ENCODE measurements around the gene IGF1R.

The IGF1R gene

DNA sequence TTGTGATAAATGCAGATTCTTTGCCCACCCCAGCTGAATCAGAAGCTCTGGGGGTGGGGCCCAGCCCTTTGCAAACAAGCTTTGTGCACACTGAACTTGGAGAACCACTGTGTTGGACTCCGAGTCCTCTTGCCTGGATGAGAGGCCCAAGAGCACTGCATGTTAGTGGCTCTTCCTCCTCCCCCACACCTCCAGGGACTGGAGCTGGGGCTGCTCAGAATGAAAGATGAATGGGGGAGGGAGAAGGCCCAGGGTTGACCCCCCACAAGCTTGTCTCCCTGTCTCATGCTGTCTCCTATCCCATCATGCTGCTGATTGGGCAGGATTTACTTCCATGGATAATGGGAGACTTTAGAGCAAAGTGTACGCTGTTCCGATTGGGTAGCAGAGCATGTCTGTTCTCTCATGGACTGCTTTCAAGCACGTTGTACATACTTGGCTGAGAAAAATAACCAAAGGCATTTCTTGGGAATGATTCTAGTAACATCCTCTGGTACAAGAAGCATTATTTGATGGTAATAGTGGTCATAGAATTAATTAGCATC, 259.7 kb downstream of the IGF1R start:
- peaks cover 24 to 25% of the 10 kb centered on the region in 2 donors for H3K36me3 ChIP-seq (ENCODE audit: control insufficient read depth in 2 of 2, insufficient read depth in 2 of 2, low read length in 2 of 2)
- H3K4me3 ChIP-seq (ENCODE audit: low read length in 2 of 2) = no peak overlapping the region
- no peak overlapping the region for H3K27ac ChIP-seq (ENCODE audit: low read depth in 2 of 2, low read length in 2 of 2)
- peaks cover 0 to 5% of the 10 kb centered on the region in 2 donors for H3K4me1 ChIP-seq (ENCODE audit: control insufficient read depth in 2 of 2, insufficient read depth in 2 of 2, low read length in 2 of 2)
- no peak overlapping the region for H3K9ac ChIP-seq (ENCODE audit: low read depth in 1 of 2, low read length in 2 of 2)
- H3K27me3 ChIP-seq (ENCODE audit: control insufficient read depth in 2 of 2, insufficient read depth in 2 of 2, low read length in 2 of 2) = no peaks in the 10 kb centered on the region
- no peaks in the 10 kb centered on the region for H3K9me3 ChIP-seq (ENCODE audit: control insufficient read depth in 2 of 2, low read length in 2 of 2)

DNA sequence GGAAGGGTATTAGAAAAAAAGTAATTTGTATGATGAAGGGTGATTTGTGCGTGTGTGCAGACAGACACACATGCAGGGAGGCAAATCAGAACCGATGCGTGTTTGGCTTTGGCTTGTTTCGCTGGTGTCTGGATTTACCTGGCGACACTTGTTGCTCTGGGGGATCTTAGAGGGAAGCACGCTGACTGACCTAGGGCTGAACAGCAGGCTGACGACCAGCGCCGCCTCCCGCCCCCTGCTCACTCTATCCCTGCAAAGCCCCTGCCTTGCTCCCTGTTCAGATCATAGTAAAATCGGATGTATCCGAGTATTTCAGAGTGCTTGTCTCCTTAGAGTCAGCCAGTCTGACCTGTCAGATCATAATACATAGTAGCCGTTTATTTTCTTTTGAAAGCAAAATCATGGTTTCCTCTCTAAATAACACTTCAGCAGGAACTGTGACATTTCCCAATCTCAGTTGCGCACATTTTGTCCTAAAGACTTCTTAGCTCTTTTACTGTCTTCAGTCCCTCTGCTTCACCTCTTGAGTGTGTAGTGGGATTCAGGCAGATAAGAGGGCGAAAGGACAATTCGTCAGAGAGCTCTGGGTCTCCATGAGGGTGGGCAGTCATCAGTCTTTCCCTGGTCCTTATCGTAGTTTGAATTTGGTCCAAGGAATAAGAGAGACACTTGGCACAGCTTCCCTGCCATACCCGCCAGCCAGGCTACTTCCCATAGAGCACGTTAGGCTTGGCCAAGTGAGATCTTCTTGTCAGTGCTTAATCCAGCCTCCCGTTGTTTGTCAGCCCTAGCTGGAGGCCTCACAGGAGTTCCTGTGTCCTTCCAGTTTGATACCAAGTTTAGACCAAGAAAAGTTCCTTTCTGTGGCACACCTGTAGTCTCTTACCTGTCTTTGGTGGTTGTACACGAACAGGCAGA, 261.9 kb downstream of the IGF1R start:
- H3K27ac ChIP-seq (ENCODE audit: low read depth in 2 of 2, low read length in 2 of 2) = no peak overlapping the region
- H3K9me3 ChIP-seq (ENCODE audit: control insufficient read depth in 2 of 2, low read length in 2 of 2) = no peaks in the 10 kb centered on the region
- H3K4me1 ChIP-seq (ENCODE audit: control insufficient read depth in 2 of 2, insufficient read depth in 2 of 2, low read length in 2 of 2) = peaks cover 7% of the 10 kb centered on the region in 2 donors
- H3K4me3 ChIP-seq (ENCODE audit: low read length in 2 of 2) = no peak overlapping the region
- peaks cover 28 to 31% of the 10 kb centered on the region in 2 donors for H3K36me3 ChIP-seq (ENCODE audit: control insufficient read depth in 2 of 2, insufficient read depth in 2 of 2, low read length in 2 of 2)
- H3K9ac ChIP-seq (ENCODE audit: low read depth in 1 of 2, low read length in 2 of 2) = no peak overlapping the region
- no peaks in the 10 kb centered on the region for H3K27me3 ChIP-seq (ENCODE audit: control insufficient read depth in 2 of 2, insufficient read depth in 2 of 2, low read length in 2 of 2)

GRCh38 chr15:98914626-98915025, 266.3 kb downstream of the IGF1R start:
- no peaks in the 10 kb centered on the region for H3K9me3 ChIP-seq (ENCODE audit: control insufficient read depth in 2 of 2, low read length in 2 of 2)
- H3K4me1 ChIP-seq (ENCODE audit: control insufficient read depth in 2 of 2, insufficient read depth in 2 of 2, low read length in 2 of 2) = peaks cover 5 to 15% of the 10 kb centered on the region in 2 donors
- H3K27me3 ChIP-seq (ENCODE audit: control insufficient read depth in 2 of 2, insufficient read depth in 2 of 2, low read length in 2 of 2) = no peaks in the 10 kb centered on the region
- peaks cover 39 to 41% of the 10 kb centered on the region in 2 donors for H3K36me3 ChIP-seq (ENCODE audit: control insufficient read depth in 2 of 2, insufficient read depth in 2 of 2, low read length in 2 of 2)
- no peak overlapping the region for H3K27ac ChIP-seq (ENCODE audit: low read depth in 2 of 2, low read length in 2 of 2)
- H3K4me3 ChIP-seq (ENCODE audit: low read length in 2 of 2) = no peak overlapping the region
- no peak overlapping the region for H3K9ac ChIP-seq (ENCODE audit: low read depth in 1 of 2, low read length in 2 of 2)

DNA sequence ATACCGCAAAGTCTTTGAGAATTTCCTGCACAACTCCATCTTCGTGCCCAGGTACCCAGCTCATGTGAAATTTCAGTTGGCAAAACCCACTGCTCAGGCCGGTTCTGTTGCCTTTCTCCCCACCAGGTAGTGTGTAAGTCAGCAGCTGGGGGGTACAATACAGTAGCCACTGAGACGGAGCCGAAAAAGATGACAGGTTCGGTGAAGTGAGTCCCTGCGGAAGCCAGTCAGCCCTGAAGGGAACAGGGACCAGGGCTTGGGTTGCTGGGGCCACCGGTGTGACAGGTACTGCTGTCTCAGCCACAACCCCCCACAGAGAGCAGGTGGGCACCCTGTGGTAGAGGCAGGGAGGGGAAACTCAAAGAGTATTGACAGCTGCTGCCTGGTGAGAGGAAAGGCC, 268.5 kb downstream of the IGF1R start:
- H3K4me3 ChIP-seq (ENCODE audit: low read length in 2 of 2) = no peak overlapping the region
- H3K27ac ChIP-seq (ENCODE audit: low read depth in 2 of 2, low read length in 2 of 2) = no peak overlapping the region
- no peaks in the 10 kb centered on the region for H3K9me3 ChIP-seq (ENCODE audit: control insufficient read depth in 2 of 2, low read length in 2 of 2)
- peaks cover 25 to 33% of the 10 kb centered on the region in 2 donors for H3K36me3 ChIP-seq (ENCODE audit: control insufficient read depth in 2 of 2, insufficient read depth in 2 of 2, low read length in 2 of 2)
- H3K4me1 ChIP-seq (ENCODE audit: control insufficient read depth in 2 of 2, insufficient read depth in 2 of 2, low read length in 2 of 2) = peaks cover 5 to 15% of the 10 kb centered on the region in 2 donors
- H3K27me3 ChIP-seq (ENCODE audit: control insufficient read depth in 2 of 2, insufficient read depth in 2 of 2, low read length in 2 of 2) = no peaks in the 10 kb centered on the region
- no peak overlapping the region for H3K9ac ChIP-seq (ENCODE audit: low read depth in 1 of 2, low read length in 2 of 2)

GRCh38 chr15:98917417-98917816, 269.1 kb downstream of the IGF1R start:
- Histone ChIP-seq H3K9me3 (ENCODE audit: control insufficient read depth in 2 of 2, low read length in 2 of 2) (no peaks in the 10 kb centered on the region), H3K36me3 (ENCODE audit: control insufficient read depth in 2 of 2, insufficient read depth in 2 of 2, low read length in 2 of 2) (peaks cover 24 to 33% of the 10 kb centered on the region in 2 donors), H3K4me1 (ENCODE audit: control insufficient read depth in 2 of 2, insufficient read depth in 2 of 2, low read length in 2 of 2) (peaks cover 5 to 15% of the 10 kb centered on the region in 2 donors), H3K27me3 (ENCODE audit: control insufficient read depth in 2 of 2, insufficient read depth in 2 of 2, low read length in 2 of 2) (no peaks in the 10 kb centered on the region), H3K27ac (ENCODE audit: low read depth in 2 of 2, low read length in 2 of 2) (no peak overlapping the region), H3K9ac (ENCODE audit: low read depth in 1 of 2, low read length in 2 of 2) (no peak overlapping the region), H3K4me3 (ENCODE audit: low read length in 2 of 2) (no peak overlapping the region)

GRCh38 chr15:98920091-98920880, 271.9 kb downstream of the IGF1R start:
- no peak overlapping the region for H3K4me3 ChIP-seq (ENCODE audit: low read length in 2 of 2)
- peaks cover 29 to 49% of the 10 kb centered on the region in 2 donors for H3K36me3 ChIP-seq (ENCODE audit: control insufficient read depth in 2 of 2, insufficient read depth in 2 of 2, low read length in 2 of 2)
- no peak overlapping the region for H3K27ac ChIP-seq (ENCODE audit: low read depth in 2 of 2, low read length in 2 of 2)

GRCh38 chr15:98923171-98923570, 274.8 kb downstream of the IGF1R start:
- H3K4me1 ChIP-seq (ENCODE audit: control insufficient read depth in 2 of 2, insufficient read depth in 2 of 2, low read length in 2 of 2) = peaks cover 0 to 3% of the 10 kb centered on the region in 2 donors

More at GRCh38 chr15:98920091-98920880, 271.9 kb downstream of the IGF1R start:
- no peaks in the 10 kb centered on the region for H3K9me3 ChIP-seq (ENCODE audit: control insufficient read depth in 2 of 2, low read length in 2 of 2)
- peaks cover 0 to 8% of the 10 kb centered on the region in 2 donors for H3K4me1 ChIP-seq (ENCODE audit: control insufficient read depth in 2 of 2, insufficient read depth in 2 of 2, low read length in 2 of 2)
- no peaks in the 10 kb centered on the region for H3K27me3 ChIP-seq (ENCODE audit: control insufficient read depth in 2 of 2, insufficient read depth in 2 of 2, low read length in 2 of 2)
- H3K9ac ChIP-seq (ENCODE audit: low read depth in 1 of 2, low read length in 2 of 2) = no peak overlapping the region

GRCh38 chr15:98923579-98923978, 275.2 kb downstream of the IGF1R start:
- peaks cover 0 to 3% of the 10 kb centered on the region in 2 donors for H3K4me1 ChIP-seq (ENCODE audit: control insufficient read depth in 2 of 2, insufficient read depth in 2 of 2, low read length in 2 of 2)
- no peaks in the 10 kb centered on the region for H3K9me3 ChIP-seq (ENCODE audit: control insufficient read depth in 2 of 2, low read length in 2 of 2)
- H3K9ac ChIP-seq (ENCODE audit: low read depth in 1 of 2, low read length in 2 of 2) = no peak overlapping the region
- H3K27me3 ChIP-seq (ENCODE audit: control insufficient read depth in 2 of 2, insufficient read depth in 2 of 2, low read length in 2 of 2) = no peaks in the 10 kb centered on the region
- H3K4me3 ChIP-seq (ENCODE audit: low read length in 2 of 2) = no peak overlapping the region
- H3K27ac ChIP-seq (ENCODE audit: low read depth in 2 of 2, low read length in 2 of 2) = no peak overlapping the region
- H3K36me3 ChIP-seq (ENCODE audit: control insufficient read depth in 2 of 2, insufficient read depth in 2 of 2, low read length in 2 of 2) = peaks cover 18 to 41% of the 10 kb centered on the region in 2 donors

More at GRCh38 chr15:98923171-98923570, 274.8 kb downstream of the IGF1R start:
- Histone ChIP-seq H3K27me3 (ENCODE audit: control insufficient read depth in 2 of 2, insufficient read depth in 2 of 2, low read length in 2 of 2) (no peaks in the 10 kb centered on the region), H3K27ac (ENCODE audit: low read depth in 2 of 2, low read length in 2 of 2) (no peak overlapping the region), H3K36me3 (ENCODE audit: control insufficient read depth in 2 of 2, insufficient read depth in 2 of 2, low read length in 2 of 2) (peaks cover 18 to 40% of the 10 kb centered on the region in 2 donors), H3K9me3 (ENCODE audit: control insufficient read depth in 2 of 2, low read length in 2 of 2) (no peaks in the 10 kb centered on the region), H3K9ac (ENCODE audit: low read depth in 1 of 2, low read length in 2 of 2) (no peak overlapping the region), H3K4me3 (ENCODE audit: low read length in 2 of 2) (no peak overlapping the region)

DNA sequence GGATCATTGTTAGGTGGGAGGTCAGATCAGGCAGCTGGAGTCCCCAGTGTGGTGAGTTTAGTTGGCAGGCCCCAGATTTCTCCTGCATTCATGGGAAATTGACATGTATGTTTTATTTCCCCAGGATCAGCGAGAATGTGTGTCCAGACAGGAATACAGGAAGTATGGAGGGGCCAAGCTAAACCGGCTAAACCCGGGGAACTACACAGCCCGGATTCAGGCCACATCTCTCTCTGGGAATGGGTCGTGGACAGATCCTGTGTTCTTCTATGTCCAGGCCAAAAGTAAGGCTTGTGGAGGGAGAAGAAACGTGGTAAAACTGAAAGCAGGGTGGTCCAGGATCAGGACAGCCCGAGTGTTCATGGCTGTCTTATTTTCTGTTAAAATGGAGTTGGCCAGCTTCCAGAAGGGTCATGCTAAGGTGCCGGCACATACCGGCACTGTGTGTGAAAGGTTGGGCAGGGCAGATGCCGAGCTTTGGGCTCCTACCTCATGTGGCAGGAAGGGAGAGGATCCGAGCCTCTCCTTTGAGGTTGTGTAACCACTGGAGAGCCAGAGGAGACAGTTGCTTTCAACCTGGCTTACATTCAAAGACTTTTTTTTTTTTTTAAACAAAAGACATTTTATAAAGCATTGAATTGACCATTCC, 276.2 kb downstream of the IGF1R start:
- Histone ChIP-seq H3K27ac (ENCODE audit: low read depth in 2 of 2, low read length in 2 of 2) (no peak overlapping the region), H3K36me3 (ENCODE audit: control insufficient read depth in 2 of 2, insufficient read depth in 2 of 2, low read length in 2 of 2) (peaks cover 18 to 37% of the 10 kb centered on the region in 2 donors)

More for the DNA sequence above, 276.2 kb downstream of the IGF1R start:
- H3K27me3 ChIP-seq (ENCODE audit: control insufficient read depth in 2 of 2, insufficient read depth in 2 of 2, low read length in 2 of 2) = no peaks in the 10 kb centered on the region
- H3K9me3 ChIP-seq (ENCODE audit: control insufficient read depth in 2 of 2, low read length in 2 of 2) = no peaks in the 10 kb centered on the region
- no peak overlapping the region for H3K9ac ChIP-seq (ENCODE audit: low read depth in 1 of 2, low read length in 2 of 2)
- peaks cover 0 to 3% of the 10 kb centered on the region in 2 donors for H3K4me1 ChIP-seq (ENCODE audit: control insufficient read depth in 2 of 2, insufficient read depth in 2 of 2, low read length in 2 of 2)
- no peak overlapping the region for H3K4me3 ChIP-seq (ENCODE audit: low read length in 2 of 2)

Data from mucosa of rectum (tissue), 2 donors.